ENCODE data around the gene CNTN1.
A peak's percentile ranks its signal among the peaks of the same experiment; 100 is the strongest.

CNTN1 gene

GRCh38 chr12:40870981-40871380 lies 178.7 kb downstream of the CNTN1 start:
- no peak for DNase-seq

GRCh38 chr12:40874868-40875267 lies 182.6 kb downstream of the CNTN1 start:
- DNase-seq: no peak

DNA sequence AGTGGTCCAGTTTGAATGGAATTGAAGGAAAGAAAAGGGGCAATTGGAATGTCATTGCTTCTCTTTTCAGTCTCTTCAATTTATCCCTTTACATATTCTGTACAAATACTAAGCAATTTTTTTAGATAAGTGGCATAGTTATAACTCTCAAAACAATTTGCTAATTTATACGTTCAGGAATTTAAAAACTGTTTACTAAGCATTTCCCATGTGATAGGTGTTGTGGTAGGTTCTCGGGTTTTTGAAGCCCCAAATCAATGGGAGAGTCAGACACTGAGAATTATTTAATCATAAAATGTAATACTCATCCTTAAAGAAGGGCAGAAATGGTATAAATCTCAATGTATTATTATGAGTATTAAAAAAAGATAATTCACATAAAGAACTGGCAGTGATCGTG lies 197.1 kb downstream of the CNTN1 start:
- DNase-seq: no peak

- DNase-seq: no peak
Observed at GRCh38 chr12:40892528-40892927, 200.3 kb downstream of the CNTN1 start.

DNA sequence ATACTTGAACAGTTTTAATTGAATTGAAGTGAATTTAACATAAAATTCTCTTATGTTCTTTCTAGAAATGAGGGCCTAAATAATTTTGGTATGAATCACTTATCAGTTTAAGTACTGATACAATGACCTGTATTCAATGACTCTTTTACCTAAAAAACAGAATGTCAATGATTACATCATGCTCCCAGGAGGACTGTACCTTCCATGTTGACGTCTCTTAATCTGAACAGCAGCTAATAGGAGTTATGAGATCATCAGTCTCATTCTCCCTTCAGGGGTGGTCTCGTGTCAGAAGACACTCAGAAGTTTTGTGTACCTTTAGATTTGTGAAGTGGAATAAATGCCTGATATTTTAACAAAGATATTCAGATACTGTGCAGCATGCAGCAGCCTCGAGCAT lies 206.3 kb downstream of the CNTN1 start:
- DNase-seq: no peak

DNA sequence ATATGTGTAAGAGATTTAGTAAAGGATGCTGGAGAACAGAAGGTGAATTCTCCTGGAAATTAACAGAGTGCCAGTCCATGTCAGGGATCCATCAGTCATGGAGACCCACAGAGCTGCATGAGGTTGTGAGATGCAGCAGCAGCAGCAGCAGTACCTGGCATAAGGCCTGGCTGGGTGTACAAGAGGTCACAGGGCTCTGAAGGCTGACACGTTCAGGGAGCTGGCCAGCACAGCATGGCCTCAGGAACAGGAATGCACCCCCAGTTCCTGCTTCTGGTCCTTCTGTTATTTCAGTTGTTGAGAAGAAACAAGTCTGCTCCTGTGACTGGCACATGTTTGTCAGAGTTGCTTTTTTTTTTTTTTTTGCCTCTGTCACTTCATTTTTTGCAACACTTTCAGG lies 210.8 kb downstream of the CNTN1 start:
- no peak for DNase-seq

DNA sequence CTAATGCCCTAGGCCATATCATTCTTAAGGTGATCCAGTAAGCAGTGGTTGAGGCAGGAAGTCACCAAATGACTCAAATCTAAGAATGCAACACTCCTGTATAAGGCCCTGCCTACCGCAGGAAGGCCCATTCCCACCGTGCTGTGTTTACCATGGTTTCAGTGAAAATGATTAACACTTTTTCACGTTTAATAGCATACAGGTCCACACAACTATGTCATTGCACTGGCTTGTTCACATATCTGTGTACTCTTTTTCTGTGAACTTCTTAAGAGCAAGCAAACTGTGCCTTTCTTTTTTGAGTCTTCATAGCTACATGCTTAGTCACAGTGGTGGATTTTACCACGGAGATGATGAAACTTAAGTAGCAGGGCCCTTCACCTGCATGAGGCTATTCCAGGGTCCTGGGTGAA lies 214.9 kb downstream of the CNTN1 start:
- no peak for DNase-seq

DNA sequence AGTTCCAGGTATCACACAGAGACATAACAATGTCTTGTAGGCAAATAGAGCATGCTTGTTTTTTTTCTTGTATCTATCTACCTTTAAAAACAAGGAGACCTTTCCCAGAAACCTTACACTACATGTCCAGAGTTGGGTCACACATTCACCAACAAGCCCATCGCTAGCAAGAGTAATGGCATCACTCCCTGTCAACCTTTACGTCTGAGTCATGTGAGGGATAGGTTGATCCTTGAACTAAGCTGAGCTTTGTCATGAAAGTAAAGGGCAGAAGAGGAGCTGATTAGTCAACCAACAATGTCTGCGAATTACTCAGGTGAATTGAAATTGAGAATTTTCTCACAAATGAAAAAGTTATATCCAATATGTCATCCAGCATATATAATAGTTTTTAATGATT lies 219.4 kb downstream of the CNTN1 start:
- no peak for DNase-seq

DNA sequence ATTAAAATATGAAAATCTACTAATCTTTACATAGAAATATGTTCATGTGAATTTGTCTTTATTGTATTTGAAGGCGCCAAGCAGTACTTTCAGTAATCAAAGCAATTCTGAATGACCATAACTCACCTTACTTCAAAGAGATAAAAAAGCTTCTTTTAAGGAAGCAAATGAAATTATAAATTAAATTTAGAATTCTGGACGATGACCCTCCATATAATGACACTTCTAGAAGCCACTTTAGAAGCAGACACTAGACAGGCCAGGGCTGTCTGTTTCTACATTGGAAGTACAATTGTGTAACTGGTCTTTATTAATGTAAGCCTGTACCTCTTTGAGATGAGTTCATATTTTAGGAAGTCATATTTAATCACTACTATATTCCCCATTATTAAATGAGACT lies 222.9 kb downstream of the CNTN1 start:
- no peak for DNase-seq

- DNase-seq: no peak
Observed at GRCh38 chr12:40917561-40917960, 225.3 kb downstream of the CNTN1 start.

GRCh38 chr12:40921563-40922163 lies 229.4 kb downstream of the CNTN1 start:
- DNase-seq: peak; percentile 2

DNA sequence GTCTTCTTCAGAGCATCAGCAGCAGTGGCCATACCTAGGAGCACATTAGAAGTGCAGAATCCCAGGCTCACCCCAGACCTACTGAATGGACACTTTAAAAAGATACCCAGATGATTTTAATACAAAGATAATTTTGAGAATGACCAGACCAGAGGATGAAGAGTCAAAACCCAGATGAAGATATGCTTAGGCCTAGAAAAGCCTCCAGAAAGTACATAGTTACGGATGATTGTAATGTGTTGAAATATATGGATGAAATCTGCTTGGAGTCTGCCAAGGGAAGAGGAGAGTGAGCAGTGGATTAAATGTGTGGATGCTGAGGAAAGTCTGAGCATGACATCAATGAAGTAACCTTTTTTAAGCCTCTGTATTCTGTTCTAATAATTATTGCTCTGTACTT lies 245.7 kb downstream of the CNTN1 start:
- no peak for DNase-seq

DNA sequence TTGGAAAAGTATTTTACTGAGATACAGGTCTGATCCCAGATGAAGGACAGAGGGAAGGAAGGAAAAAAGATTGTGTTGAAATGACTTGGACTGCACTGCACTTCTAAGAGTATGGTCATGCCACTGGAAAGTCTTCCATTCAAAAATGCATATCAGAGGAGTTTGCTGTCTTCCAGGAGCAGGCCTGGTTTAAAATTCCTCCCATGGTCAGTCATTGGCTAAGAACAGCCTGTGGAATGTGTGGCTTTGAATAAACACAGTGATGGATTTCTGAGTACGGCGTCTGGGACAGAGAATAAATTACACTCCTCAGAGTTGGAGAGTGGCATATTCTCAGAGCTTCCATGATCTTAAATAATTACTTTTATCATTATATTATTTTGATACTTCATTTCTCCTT lies 250.1 kb downstream of the CNTN1 start:
- DNase-seq: peak; percentile 3

GRCh38 chr12:40945772-40946171 lies 253.5 kb downstream of the CNTN1 start:
- no peak for DNase-seq

DNA sequence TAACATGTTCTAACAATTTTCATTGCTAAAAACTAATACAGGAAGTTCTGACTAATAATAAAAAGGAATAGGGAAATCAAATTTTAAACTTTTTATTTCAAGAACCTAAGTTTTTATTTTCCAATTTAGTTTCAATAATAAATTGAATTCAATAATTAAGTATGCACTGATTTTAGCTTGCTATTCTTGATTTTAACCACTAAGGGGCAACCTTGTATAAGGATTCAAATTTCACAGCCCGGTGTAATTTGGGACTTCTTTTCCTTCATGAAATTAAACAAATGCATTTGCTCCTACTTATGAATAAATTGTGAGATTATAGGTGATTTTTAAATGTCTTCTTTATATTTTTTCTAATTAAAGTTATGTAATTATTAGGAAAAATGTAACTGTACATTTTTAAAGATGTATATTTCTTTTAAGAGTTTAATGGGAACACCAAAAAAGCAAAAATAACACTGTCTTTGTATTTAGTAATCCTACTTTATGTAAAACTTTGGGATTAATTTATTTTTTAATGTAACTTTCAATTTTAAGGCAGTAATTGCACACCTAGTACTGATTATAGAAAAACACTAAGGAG lies 254.5 kb downstream of the CNTN1 start:
- DNase-seq: peak; percentile 13

GRCh38 chr12:40947797-40948196 lies 255.6 kb downstream of the CNTN1 start:
- DNase-seq: no peak

DNA sequence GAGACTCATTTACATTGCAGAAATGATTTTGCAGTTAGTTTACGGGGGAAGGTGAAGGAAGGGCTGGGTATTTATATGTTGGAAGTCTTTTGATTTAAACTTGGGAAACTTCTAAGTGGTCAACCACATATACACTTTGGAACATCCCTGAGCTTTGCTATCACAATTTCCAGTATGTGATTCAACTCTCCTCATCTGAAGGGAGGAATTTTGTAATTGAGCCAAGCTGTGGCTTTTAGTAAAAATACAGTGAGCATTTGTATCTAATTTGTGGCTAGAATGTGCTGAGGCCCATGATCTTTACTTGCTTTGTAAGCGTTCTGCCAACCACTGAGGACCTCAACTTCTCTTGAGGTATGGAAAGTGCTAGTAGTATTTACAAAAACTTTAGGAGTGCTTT lies 260.8 kb downstream of the CNTN1 start:
- DNase-seq: no peak

GRCh38 chr12:40957417-40957816 lies 265.2 kb downstream of the CNTN1 start:
- DNase-seq: no peak

- no peak for DNase-seq
Observed at GRCh38 chr12:40959041-40959440, 266.8 kb downstream of the CNTN1 start.

DNA sequence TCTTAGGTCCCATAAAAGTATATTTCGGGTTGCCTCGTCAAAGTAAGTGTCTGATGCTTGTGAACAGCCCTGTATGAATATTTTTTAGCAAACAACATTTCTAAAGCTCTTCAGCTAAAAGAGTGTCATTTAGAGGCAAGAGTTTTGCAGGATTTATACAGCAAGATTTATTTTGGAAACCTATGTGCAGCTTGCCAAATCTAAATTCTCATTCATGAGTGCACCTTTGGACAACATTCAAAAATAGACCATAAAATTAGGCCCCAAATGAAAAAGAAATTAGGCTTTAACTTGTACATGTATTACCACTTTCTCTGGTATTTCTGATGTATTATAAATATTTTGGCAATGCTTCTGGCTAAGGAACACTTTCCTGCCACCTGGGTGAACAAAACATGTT lies 271.5 kb downstream of the CNTN1 start:
- no peak for DNase-seq

GRCh38 chr12:40969796-40970195 lies 277.6 kb downstream of the CNTN1 start:
- no peak for DNase-seq

DNA sequence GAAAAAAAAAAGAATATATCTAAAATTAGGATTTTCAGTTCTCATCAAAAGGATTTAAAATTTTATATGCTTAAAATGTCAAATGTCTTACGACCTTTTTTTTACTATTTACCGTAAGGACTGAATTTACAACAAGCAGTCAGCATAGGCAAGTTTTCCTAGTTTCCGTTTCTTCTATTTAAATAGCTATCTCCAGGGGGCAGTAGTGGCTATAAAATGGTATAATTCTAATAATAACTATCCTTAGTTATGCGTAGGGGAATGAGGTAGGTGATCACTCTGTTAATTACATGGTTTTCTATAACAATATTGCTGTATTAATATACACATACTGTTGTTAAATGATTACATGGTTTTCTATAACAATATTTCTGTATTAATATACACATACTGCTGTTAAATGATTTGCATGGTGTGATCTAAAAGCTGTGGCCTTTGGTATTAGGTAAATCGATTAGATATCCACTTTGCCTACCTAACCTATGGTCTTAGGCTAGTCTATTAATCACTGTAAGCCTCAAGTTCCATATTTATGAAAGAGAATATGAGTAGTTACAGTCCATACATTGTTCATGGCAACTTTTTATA lies 278.2 kb downstream of the CNTN1 start:
- DNase-seq: peak; percentile 4

DNA sequence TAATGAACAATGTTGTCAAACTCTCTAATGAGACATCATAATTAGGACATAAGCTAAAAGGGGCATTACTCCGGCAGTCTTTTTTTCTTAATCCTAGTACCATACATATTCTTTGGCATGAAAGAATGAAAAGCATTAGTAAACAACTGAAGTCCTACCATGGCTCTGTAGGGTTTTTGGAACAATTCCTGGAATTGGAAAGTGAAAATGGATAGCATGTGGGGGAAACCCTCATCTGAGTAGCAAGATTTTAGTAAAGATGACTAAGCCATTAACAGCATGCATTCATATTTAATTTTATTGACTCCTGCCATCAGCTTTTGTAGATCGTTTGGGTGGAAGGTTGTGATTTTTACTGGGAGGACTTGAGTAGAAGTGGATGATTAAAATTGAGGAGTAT lies 279.7 kb downstream of the CNTN1 start:
- DNase-seq: no peak

DNA sequence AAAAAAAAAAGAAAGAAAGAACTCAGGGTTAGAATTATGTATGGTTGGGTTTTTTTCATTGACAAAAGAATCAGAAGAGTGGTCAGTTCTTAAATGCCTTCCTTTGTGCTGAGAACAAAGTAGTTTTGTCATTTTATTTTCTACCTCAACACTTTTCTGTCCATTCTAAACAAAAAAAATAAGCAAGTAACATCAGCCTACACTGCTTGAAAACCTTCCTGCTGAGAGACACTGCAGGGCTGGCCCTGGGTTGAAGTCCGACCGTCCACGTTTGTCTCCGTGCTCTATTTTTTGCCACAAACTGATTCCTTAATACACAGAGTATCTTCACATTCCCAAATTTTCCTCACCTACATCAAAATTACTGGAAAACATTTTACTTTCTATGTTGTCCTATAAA lies 284.3 kb downstream of the CNTN1 start:
- DNase-seq: no peak

GRCh38 chr12:40980427-40980961 lies 288.3 kb downstream of the CNTN1 start:
- DNase-seq: no peak

Measured in EL (cell line).